Measurements from ENCODE around the gene EIF3I.
"Not testable (repeated sequence)": the region's sequence is repeated elsewhere in the genome, so short reads cannot be mapped to it uniquely, and the experiment has no call there.

The EIF3I gene

DNA sequence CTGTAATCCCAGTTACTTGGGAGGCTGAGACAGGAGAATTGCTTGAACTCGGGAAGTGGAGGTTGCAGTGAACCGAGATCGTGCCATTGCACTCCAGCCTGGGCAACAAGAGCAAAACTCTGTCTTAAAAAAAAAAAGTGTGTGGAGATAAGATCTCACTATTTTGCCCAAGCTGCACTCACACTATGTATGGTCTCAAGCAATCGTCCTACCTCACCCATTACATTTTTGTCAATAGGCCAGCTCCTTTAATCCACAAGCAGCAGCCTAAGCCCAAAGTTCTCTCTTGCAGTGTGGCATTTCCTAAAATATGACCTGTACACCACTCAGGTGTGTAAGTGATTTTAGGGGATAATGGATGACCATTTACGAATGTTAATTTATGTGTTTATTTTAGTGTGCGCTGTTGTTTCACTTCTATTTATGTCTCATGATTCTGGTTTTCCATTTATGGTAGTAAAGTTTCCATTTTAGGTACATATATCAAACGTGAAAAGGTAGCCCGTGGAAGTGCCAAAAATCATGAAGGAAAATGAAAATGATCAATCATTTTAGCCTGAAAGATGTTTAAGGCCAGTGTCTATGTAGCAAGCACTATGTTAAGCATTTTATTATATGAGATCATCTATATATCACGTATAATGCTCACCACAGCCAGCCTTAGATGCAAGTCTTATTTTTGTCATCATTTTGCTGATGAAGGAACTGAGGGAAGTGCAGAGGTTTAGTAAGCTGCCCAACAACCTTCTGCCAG lies 34.4 kb downstream of the EIF3I start:
- H3K9me3 Mint-ChIP-seq: no peaks in the 10 kb centered on the region
- H3K27me3 Mint-ChIP-seq (ENCODE audit: low read depth): no peaks in the 10 kb centered on the region
- H3K4me3 Mint-ChIP-seq: peak overlapping the region; percentile 86
- peaks cover 44% of the 10 kb centered on the region for H3K36me3 Mint-ChIP-seq (ENCODE audit: low read depth)
- H3K4me1 Mint-ChIP-seq (ENCODE audit: low read depth): peaks cover 38% of the 10 kb centered on the region
- peak overlapping the region; percentile 95 for H3K27ac Mint-ChIP-seq

- H3K27ac Mint-ChIP-seq: peak overlapping the region; percentile 95
- no peaks in the 10 kb centered on the region for H3K9me3 Mint-ChIP-seq
- peaks cover 40% of the 10 kb centered on the region for H3K36me3 Mint-ChIP-seq (ENCODE audit: low read depth)
- H3K4me3 Mint-ChIP-seq: peak overlapping the region; percentile 86
- H3K4me1 Mint-ChIP-seq (ENCODE audit: low read depth): peaks cover 35% of the 10 kb centered on the region
- H3K27me3 Mint-ChIP-seq (ENCODE audit: low read depth): no peaks in the 10 kb centered on the region
These were observed 35.0 kb downstream of the EIF3I start for GRCh38 chr1:32257227-32257508.

GRCh38 chr1:32263236-32263593 lies 41.0 kb downstream of the EIF3I start:
- H3K9me3 Mint-ChIP-seq; H3K4me3 Mint-ChIP-seq; H3K27ac Mint-ChIP-seq; H3K27me3 Mint-ChIP-seq (ENCODE audit: low read depth): not testable (repeated sequence)
- Mint-ChIP-seq H3K36me3 (ENCODE audit: low read depth) (peaks cover 22% of the 10 kb centered on the region), H3K4me1 (ENCODE audit: low read depth) (peaks cover 37% of the 10 kb centered on the region)

DNA sequence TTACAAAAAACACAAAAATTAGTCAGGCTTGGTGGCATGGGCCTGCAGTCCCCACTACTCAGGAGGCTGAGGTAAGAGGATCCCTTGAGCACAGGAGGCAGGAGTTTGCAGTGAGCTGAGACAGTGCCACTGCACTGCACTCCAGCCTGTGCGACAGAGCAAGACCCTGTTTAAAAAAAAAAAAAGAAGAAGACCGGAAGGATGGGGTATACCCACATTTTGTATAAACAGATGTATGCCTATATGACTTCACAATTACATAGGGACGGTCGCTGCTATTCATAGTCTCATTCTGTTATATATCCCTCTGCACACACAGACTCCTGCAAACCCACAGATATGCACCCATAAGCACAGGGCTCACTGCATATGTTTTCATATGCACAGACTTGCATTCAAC lies 41.5 kb downstream of the EIF3I start:
- H3K27ac Mint-ChIP-seq: peak overlapping the region; percentile 88
- H3K9me3 Mint-ChIP-seq: no peaks in the 10 kb centered on the region
- peaks cover 22% of the 10 kb centered on the region for H3K36me3 Mint-ChIP-seq (ENCODE audit: low read depth)
- H3K27me3 Mint-ChIP-seq (ENCODE audit: low read depth): no peaks in the 10 kb centered on the region
- peaks cover 37% of the 10 kb centered on the region for H3K4me1 Mint-ChIP-seq (ENCODE audit: low read depth)
- peak overlapping the region; percentile 73 for H3K4me3 Mint-ChIP-seq

- Mint-ChIP-seq H3K36me3 (ENCODE audit: low read depth) (peaks cover 20% of the 10 kb centered on the region), H3K4me1 (ENCODE audit: low read depth) (peaks cover 32% of the 10 kb centered on the region), H3K4me3 (peak overlapping the region; percentile 29), H3K27ac (peak overlapping the region; percentile 86), H3K9me3 (no peaks in the 10 kb centered on the region), H3K27me3 (ENCODE audit: low read depth) (no peaks in the 10 kb centered on the region)
These were observed 43.6 kb downstream of the EIF3I start for GRCh38 chr1:32265846-32266245.

DNA sequence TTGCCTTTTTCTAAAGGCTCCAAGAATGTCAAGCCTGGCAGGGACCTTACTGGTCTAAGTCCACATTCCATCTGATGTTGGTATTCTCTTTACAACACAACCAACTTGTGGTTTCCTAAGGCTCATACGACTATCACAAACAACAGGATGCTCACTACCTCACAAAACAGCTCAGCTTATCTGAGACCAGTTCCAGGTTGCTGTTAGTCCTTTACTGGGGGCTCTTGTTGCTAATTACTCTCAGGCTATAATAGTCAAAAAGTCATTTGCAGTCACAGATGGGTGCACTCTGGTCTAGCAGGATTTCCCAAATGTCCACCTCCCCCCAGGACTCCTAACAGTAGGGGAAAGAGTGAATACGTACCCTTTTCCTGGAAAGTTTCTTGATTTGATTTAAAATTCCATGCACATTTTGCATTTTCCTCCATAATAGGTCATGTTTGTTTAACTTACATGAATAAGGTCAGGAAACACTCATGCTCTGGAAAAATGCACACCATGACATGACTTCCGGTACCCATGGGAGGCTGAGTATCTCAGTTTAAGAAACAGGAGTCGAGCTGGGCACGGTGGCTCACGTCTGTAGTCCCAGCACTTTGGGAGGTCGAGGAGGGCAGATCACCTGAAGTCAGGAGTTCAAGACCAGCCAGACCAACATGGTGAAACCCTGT lies 44.8 kb downstream of the EIF3I start:
- Mint-ChIP-seq H3K9me3 (no peaks in the 10 kb centered on the region), H3K27ac (peak overlapping the region; percentile 98), H3K27me3 (ENCODE audit: low read depth) (no peaks in the 10 kb centered on the region), H3K4me1 (ENCODE audit: low read depth) (peaks cover 39% of the 10 kb centered on the region), H3K36me3 (ENCODE audit: low read depth) (peaks cover 27% of the 10 kb centered on the region), H3K4me3 (peak overlapping the region; percentile 86)

DNA sequence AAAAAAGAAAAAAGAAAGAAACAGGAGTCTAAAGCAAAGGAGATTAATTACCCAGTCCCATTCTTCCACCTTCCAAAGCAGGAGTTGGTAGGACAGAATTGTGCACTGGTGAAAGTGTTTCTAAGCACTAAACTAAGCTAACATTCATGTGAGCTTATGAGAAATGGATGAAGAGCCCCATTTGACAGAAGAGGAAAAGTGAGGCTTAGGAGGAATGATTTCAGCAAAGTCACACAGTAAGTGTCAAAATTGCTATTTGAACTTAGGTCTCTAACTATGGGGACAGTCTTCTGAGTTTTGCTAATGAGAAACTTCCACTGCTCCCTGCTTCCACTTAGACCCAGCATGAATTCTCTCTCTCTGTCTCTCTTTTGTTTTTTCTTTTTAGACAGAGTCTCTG lies 47.5 kb downstream of the EIF3I start:
- Mint-ChIP-seq H3K27me3 (ENCODE audit: low read depth) (no peaks in the 10 kb centered on the region), H3K27ac (peak overlapping the region; percentile 55), H3K36me3 (ENCODE audit: low read depth) (peaks cover 42% of the 10 kb centered on the region), H3K4me3 (no peak overlapping the region), H3K9me3 (no peaks in the 10 kb centered on the region), H3K4me1 (ENCODE audit: low read depth) (peaks cover 50% of the 10 kb centered on the region)

GRCh38 chr1:32272557-32273390 lies 50.6 kb downstream of the EIF3I start:
- H3K4me3 Mint-ChIP-seq: peak overlapping the region; percentile 58
- no peaks in the 10 kb centered on the region for H3K27me3 Mint-ChIP-seq (ENCODE audit: low read depth)
- H3K9me3 Mint-ChIP-seq: no peaks in the 10 kb centered on the region
- peak overlapping the region; percentile 86 for H3K27ac Mint-ChIP-seq
- peaks cover 47% of the 10 kb centered on the region for H3K36me3 Mint-ChIP-seq (ENCODE audit: low read depth)
- peaks cover 44% of the 10 kb centered on the region for H3K4me1 Mint-ChIP-seq (ENCODE audit: low read depth)

DNA sequence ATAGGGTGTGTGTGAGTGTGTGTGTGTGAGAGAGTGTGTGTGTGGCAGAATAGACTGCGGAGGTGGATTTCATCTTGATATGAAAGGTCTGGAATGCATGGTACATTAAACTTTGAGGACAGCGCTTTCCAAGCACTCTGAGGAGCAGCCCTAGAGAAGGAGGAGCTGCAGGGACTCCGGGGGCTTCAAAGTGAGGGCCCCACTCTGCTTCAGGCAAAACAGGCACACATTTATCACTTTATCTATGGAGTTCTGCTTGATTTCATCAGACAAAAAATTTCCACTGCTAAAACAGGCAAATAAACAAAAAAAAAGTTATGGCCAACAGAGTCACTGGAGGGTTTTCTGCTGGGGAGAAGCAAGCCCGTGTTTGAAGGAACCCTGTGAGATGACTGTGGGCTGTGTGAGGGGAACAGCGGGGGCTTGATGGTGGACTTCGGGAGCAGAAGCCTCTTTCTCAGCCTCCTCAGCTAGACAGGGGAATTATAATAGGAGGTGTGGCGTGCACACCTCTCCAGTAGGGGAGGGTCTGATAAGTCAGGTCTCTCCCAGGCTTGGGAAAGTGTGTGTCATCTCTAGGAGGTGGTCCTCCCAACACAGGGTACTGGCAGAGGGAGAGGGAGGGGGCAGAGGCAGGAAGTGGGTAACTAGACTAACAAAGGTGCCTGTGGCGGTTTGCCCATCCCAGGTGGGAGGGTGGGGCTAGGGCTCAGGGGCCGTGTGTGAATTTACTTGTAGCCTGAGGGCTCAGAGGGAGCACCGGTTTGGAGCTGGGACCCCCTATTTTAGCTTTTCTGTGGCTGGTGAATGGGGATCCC lies 51.4 kb downstream of the EIF3I start:
- H3K27me3 Mint-ChIP-seq (ENCODE audit: low read depth): no peaks in the 10 kb centered on the region

DNA sequence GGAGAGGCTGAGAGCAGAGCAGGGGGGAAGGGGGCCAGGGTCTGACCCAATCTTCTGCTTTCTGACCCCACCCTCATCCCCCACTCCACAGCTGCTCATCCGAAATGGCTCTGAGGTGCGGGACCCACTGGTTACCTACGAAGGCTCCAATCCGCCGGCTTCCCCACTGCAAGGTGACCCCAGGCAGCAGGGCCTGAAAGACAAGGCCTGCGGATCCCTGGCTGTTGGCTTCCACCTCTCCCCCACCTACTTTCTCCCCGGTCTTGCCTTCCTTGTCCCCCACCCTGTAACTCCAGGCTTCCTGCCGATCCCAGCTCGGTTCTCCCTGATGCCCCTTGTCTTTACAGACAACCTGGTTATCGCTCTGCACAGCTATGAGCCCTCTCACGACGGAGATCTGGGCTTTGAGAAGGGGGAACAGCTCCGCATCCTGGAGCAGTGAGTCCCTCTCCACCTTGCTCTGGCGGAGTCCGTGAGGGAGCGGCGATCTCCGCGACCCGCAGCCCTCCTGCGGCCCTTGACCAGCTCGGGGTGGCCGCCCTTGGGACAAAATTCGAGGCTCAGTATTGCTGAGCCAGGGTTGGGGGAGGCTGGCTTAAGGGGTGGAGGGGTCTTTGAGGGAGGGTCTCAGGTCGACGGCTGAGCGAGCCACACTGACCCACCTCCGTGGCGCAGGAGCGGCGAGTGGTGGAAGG lies 52.6 kb downstream of the EIF3I start:
- Mint-ChIP-seq H3K27ac (peak overlapping the region; percentile 86), H3K4me3 (no peak overlapping the region), H3K9me3 (no peaks in the 10 kb centered on the region), H3K27me3 (ENCODE audit: low read depth) (no peaks in the 10 kb centered on the region), H3K36me3 (ENCODE audit: low read depth) (peaks cover 58% of the 10 kb centered on the region), H3K4me1 (ENCODE audit: low read depth) (peaks cover 47% of the 10 kb centered on the region)

More for the DNA sequence above, 51.4 kb downstream of the EIF3I start:
- peak overlapping the region; percentile 58 for H3K4me3 Mint-ChIP-seq
- H3K4me1 Mint-ChIP-seq (ENCODE audit: low read depth): peaks cover 46% of the 10 kb centered on the region
- no peaks in the 10 kb centered on the region for H3K9me3 Mint-ChIP-seq
- H3K36me3 Mint-ChIP-seq (ENCODE audit: low read depth): peaks cover 50% of the 10 kb centered on the region
- H3K27ac Mint-ChIP-seq: peak overlapping the region; percentile 86

DNA sequence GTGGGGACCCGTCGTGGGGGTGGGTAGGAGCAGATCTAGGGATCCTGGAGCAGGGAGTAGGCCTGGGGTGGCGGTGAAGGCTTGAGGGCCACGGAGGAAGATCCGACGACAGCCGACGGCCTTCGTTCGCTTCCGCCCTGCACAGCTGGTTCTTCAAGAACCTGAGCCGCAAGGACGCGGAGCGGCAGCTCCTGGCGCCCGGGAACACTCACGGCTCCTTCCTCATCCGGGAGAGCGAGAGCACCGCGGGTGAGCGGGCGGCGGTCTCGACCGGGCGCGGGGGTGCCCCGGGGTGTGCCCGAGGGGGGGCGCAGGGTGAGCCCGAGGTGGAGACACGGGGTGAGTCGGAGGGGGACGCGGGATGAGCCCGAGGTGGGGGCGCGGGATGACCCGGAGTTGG lies 53.2 kb downstream of the EIF3I start:
- H3K27me3 Mint-ChIP-seq (ENCODE audit: low read depth): no peaks in the 10 kb centered on the region
- H3K36me3 Mint-ChIP-seq (ENCODE audit: low read depth): peaks cover 56% of the 10 kb centered on the region
- no peak overlapping the region for H3K4me3 Mint-ChIP-seq
- H3K9me3 Mint-ChIP-seq: no peaks in the 10 kb centered on the region
- H3K27ac Mint-ChIP-seq: peak overlapping the region; percentile 49
- peaks cover 47% of the 10 kb centered on the region for H3K4me1 Mint-ChIP-seq (ENCODE audit: low read depth)

DNA sequence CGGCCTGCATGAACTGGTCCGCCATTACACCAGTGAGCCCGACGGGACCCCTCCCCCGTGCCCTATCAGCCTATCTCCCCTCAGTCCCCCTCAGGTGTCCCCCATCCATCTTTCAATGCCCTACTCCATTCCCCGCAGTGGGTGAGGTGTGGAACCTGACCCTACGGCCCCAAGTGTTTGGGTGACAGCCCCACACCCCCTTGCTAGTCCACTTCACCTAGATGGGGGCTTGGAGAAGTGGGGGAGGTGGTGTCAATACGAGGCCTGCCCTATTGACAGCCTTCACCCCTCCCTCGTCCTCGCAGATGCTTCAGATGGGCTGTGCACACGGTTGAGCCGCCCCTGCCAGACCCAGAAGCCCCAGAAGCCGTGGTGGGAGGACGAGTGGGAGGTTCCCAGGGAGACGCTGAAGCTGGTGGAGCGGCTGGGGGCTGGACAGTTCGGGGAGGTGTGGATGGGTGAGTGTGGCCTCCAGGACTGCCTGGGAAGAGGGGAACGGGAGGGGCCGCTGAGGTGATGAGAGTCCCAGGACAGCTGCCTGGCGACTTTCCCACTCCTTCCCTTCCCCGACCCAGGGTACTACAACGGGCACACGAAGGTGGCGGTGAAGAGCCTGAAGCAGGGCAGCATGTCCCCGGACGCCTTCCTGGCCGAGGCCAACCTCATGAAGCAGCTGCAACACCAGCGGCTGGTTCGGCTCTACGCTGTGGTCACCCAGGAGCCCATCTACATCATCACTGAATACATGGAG lies 54.0 kb downstream of the EIF3I start:
- Mint-ChIP-seq H3K4me1 (ENCODE audit: low read depth) (peaks cover 45% of the 10 kb centered on the region), H3K9me3 (no peaks in the 10 kb centered on the region), H3K4me3 (no peak overlapping the region), H3K36me3 (ENCODE audit: low read depth) (peaks cover 54% of the 10 kb centered on the region), H3K27me3 (ENCODE audit: low read depth) (no peaks in the 10 kb centered on the region), H3K27ac (peak overlapping the region; percentile 17)
